HFF-Myc (cell line): ENCODE data around the gene KLRF1.

Source experiments
- DNase-seq: peaks from one replicate; pipeline ENCODE4 v3.0.0-alpha.2; 2011; ENCODE audit warnings: low read depth; ENCODE audit errors: extremely low read depth
- H3K4me3 ChIP-seq: replicated peaks from 2 replicates; pipeline ENCODE4 v1.5.1; 2011; ENCODE audit warnings: low read depth, mild to moderate bottlenecking, control low read depth, low read length
- CTCF ChIP-seq: IDR thresholded peaks from 2 replicates; pipeline ENCODE4 v1.5.1; 2012; ENCODE audit warnings: mild to moderate bottlenecking, low read depth, low read length, control low read depth; ENCODE audit errors: missing control alignments

The KLRF1 gene

GRCh38 chr12:9827209-9827888, at the start of gene KLRF1:
KLRF1 (plus strand) TSS chr12:9827481; CDS start chr12:9827545, 64 bp downstream.
- DNase-seq, result no peak
- H3K4me3 ChIP-seq, result no peak within 1 kb of the TSS
- TF ChIP-seq CTCF, result no peak

- DNase-seq, result no peak
- no peak for TF ChIP-seq CTCF
- H3K4me3 ChIP-seq, result no peak overlapping the region
Observed at GRCh38 chr12:9779209-9779608, 48.1 kb upstream of the KLRF1 start.

GRCh38 chr12:9781360-9781759, 45.9 kb upstream of the KLRF1 start:
- TF ChIP-seq CTCF, result no peak
- no peak overlapping the region for H3K4me3 ChIP-seq
- DNase-seq, result no peak

- no peak for DNase-seq
- no peak for TF ChIP-seq CTCF
- H3K4me3 ChIP-seq, result no peak overlapping the region
Observed at GRCh38 chr12:9782547-9783382, 44.5 kb upstream of the KLRF1 start.

GRCh38 chr12:9784326-9784725, 43.0 kb upstream of the KLRF1 start:
- TF ChIP-seq CTCF, result no peak
- H3K4me3 ChIP-seq, result no peak overlapping the region
- no peak for DNase-seq

- no peak overlapping the region for H3K4me3 ChIP-seq
- DNase-seq, result no peak
- TF ChIP-seq CTCF, result no peak
Observed at GRCh38 chr12:9784816-9785215, 42.5 kb upstream of the KLRF1 start.
